Smooth muscle cell (in vitro differentiated cells): ENCODE data around the gene MCRIP1. TPM values are rescaled to one million over a fixed set of nuclear protein-coding genes. Genes with fewer than 3 reads are reported as not detected.

Source experiments
- DNase-seq: peaks from one replicate; lab custom pipeline; 2025; ENCODE audit not compliant: unreplicated experiment; lab: John Stamatoyannopoulos, UW
- H2AFZ ChIP-seq: fragments of 200-600 bp; sonication (generic); 2 replicates; pipeline ENCODE4 v1.6.0; 2016; ENCODE audit warnings: antibody characterized with exemption, low read depth, mild to moderate bottlenecking
- H3F3A ChIP-seq: fragments of 200-600 bp; sonication (generic); 2 replicates; pipeline ENCODE4 v1.6.0; 2017; ENCODE audit warnings: antibody characterized with exemption, low read depth
- H3K27ac ChIP-seq: fragments of 200-600 bp; sonication (generic); 2 replicates; pipeline ENCODE4 v1.5.1; 2016; ENCODE audit warnings: low read depth, mild to moderate bottlenecking
- H3K27me3 ChIP-seq: fragments of 200-600 bp; sonication (generic); 2 replicates; pipeline ENCODE4 v1.6.1; 2016; ENCODE audit warnings: low read depth, mild to moderate bottlenecking
- H3K36me3 ChIP-seq: fragments of 200-600 bp; sonication (generic); 2 replicates; pipeline ENCODE4 v1.5.1; 2016; ENCODE audit warnings: low read depth
- H3K4me1 ChIP-seq: fragments of 200-600 bp; sonication (generic); 2 replicates; pipeline ENCODE4 v1.5.1; 2016; ENCODE audit warnings: low read depth
- H3K4me2 ChIP-seq: fragments of 200-600 bp; sonication (generic); 2 replicates; pipeline ENCODE4 v1.6.0; 2016; ENCODE audit warnings: mild to moderate bottlenecking
- H3K4me3 ChIP-seq: fragments of 200-600 bp; sonication (generic); 2 replicates; pipeline ENCODE4 v1.5.1; 2016; ENCODE audit warnings: mild to moderate bottlenecking
- H3K79me2 ChIP-seq: fragments of 200-600 bp; sonication (generic); 2 replicates; pipeline ENCODE4 v1.6.0; 2016; ENCODE audit warnings: low read depth, mild to moderate bottlenecking
- H3K9ac ChIP-seq: fragments of 200-600 bp; sonication (generic); 2 replicates; pipeline ENCODE4 v1.6.0; 2016; ENCODE audit warnings: low read depth
- H3K9me3 ChIP-seq: fragments of 200-600 bp; sonication (generic); replicated peaks from 2 replicates; pipeline ENCODE4 v1.5.1; 2016; ENCODE audit warnings: low read depth
- H4K20me1 ChIP-seq: fragments of 200-600 bp; sonication (generic); 2 replicates; pipeline ENCODE4 v1.6.0; 2016; ENCODE audit warnings: low read depth
- CTCF ChIP-seq: fragments of 200-600 bp; sonication (generic); IDR thresholded peaks from 2 replicates; pipeline ENCODE4 v1.5.1; 2017; ENCODE audit warnings: borderline replicate concordance, mild to moderate bottlenecking, antibody characterized with exemption; ENCODE audit not compliant: insufficient read depth, poor library complexity, severe bottlenecking
- WGBS: methylation state at CpG from one replicate; pipeline ENCODE4 v1.1.7; 2016; ENCODE audit warnings: low lambda C conversion rate; 5-methylcytosine and 5-hydroxymethylcytosine counted together
- polyA plus RNA-seq: library from polyadenylated mRNA; unstranded; fragments of >200 nt; fragmentation: Nextera tagmentation; extraction: Ambion mirVana; gene quantifications from 2 replicates; pipeline ENCODE4 v1.2.1, GENCODE V29; 2016
- total RNA-seq: library from RNA; depleted of rRNA; stranded (reverse); fragments of >200 nt; gene quantifications from 2 replicates; pipeline ENCODE4 v1.2.3, GENCODE V29; 2014

Gene MCRIP1
- total and polyA plus RNA-seq, 2 experiments from 2014 or later = 85.1 to 208 TPM

GRCh38 chr17:81809556-81809998 is 23.5 kb downstream of the MCRIP1 start:
- H4K20me1 ChIP-seq = no peaks in the 10 kb centered on the region
- H2AFZ ChIP-seq = no peak overlapping the region
- peaks cover 36% of the 10 kb centered on the region for H3K27me3 ChIP-seq
- no peaks in the 10 kb centered on the region for H3K36me3 ChIP-seq
- H3K4me2 ChIP-seq = no peak overlapping the region
- 87% methylated on average over 7 of the region's 7 CpGs for WGBS
- no peak for DNase-seq
- H3K79me2 ChIP-seq = no peaks in the 10 kb centered on the region
- H3K4me1 ChIP-seq = peaks cover 3% of the 10 kb centered on the region
- H3K4me3 ChIP-seq = no peak overlapping the region
- no peak for TF ChIP-seq CTCF
- no peak overlapping the region for H3K27ac ChIP-seq
- no peaks in the 10 kb centered on the region for H3F3A ChIP-seq
- H3K9me3 ChIP-seq = no peaks in the 10 kb centered on the region
- H3K9ac ChIP-seq = no peak overlapping the region

GRCh38 chr17:81808778-81809555 is 24.1 kb downstream of the MCRIP1 start:
- Histone ChIP-seq H3K27me3 (peaks cover 42% of the 10 kb centered on the region), H2AFZ (no peak overlapping the region), H4K20me1 (no peaks in the 10 kb centered on the region), H3K79me2 (no peaks in the 10 kb centered on the region), H3K4me2 (no peak overlapping the region), H3F3A (no peaks in the 10 kb centered on the region), H3K27ac (no peak overlapping the region), H3K4me1 (peaks cover 3% of the 10 kb centered on the region), H3K9ac (no peak overlapping the region), H3K36me3 (no peaks in the 10 kb centered on the region), H3K9me3 (no peaks in the 10 kb centered on the region), H3K4me3 (no peak overlapping the region)
- TF ChIP-seq CTCF = no peak
- no peak for DNase-seq
- WGBS = 83% methylated on average over 19 of the region's 20 CpGs

GRCh38 chr17:81807839-81808238 is 25.3 kb downstream of the MCRIP1 start:
- Histone ChIP-seq H3K4me1 (peaks cover 3% of the 10 kb centered on the region), H3K79me2 (no peaks in the 10 kb centered on the region), H3K36me3 (no peaks in the 10 kb centered on the region), H3K4me2 (no peak overlapping the region), H3K27me3 (peaks cover 54% of the 10 kb centered on the region), H3F3A (no peaks in the 10 kb centered on the region), H4K20me1 (no peaks in the 10 kb centered on the region), H3K9ac (no peak overlapping the region), H3K4me3 (no peak overlapping the region), H3K9me3 (no peaks in the 10 kb centered on the region), H3K27ac (no peak overlapping the region), H2AFZ (no peak overlapping the region)
- 88% methylated on average over 9 of the region's 13 CpGs for WGBS
- no peak for DNase-seq
- TF ChIP-seq CTCF = no peak
